Natural killer cell (primary cell): ENCODE measurements around the gene ATP13A3. TPM values are rescaled to one million over a fixed set of nuclear protein-coding genes. Genes with fewer than 3 reads are reported as not detected.
"Not testable (repeated sequence)": the region's sequence is repeated elsewhere in the genome, so short reads cannot be mapped to it uniquely, and the experiment has no call there.

Experiments used
- ATAC-seq, 3 donors: fragments of 150-1000 bp in 2 of 3; fragments of 200-7000 bp in 1 of 3; cut with Tn5 transposase; 1 replicate in 1 of 3; 2 replicates in 2 of 3; pipeline ENCODE4 v1.10.0; 2021; ENCODE audit warnings: mild to moderate bottlenecking in 2 of 3, moderate library complexity in 2 of 3
- DNase-seq, 2 donors: peaks; one replicate each; pipeline versions ENCODE4 v3.0.0 to v3.0.0-alpha.2; 2013 to 2021; ENCODE audit warnings: mixed read lengths in 1 of 2
- H3K27ac ChIP-seq: one replicate; pipeline ENCODE4 v1.5.1; 2013; ENCODE audit warnings: mild to moderate bottlenecking, low read length
- H3K27me3 ChIP-seq: one replicate; pipeline ENCODE4 v1.6.1; 2013; ENCODE audit warnings: low read length; ENCODE audit not compliant: control insufficient read depth, insufficient read depth
- H3K36me3 ChIP-seq: one replicate; pipeline ENCODE4 v1.6.1; 2013; ENCODE audit warnings: low read length; ENCODE audit not compliant: control insufficient read depth, insufficient read depth
- H3K4me1 ChIP-seq: one replicate; pipeline ENCODE4 v1.6.1; 2013; ENCODE audit warnings: low read length; ENCODE audit not compliant: control insufficient read depth, insufficient read depth
- H3K4me3 ChIP-seq: one replicate; pipeline ENCODE4 v1.5.1; 2013; ENCODE audit warnings: low read length
- H3K9me3 ChIP-seq: one replicate; pipeline ENCODE4 v1.6.1; 2013; ENCODE audit warnings: low read length; ENCODE audit not compliant: control insufficient read depth, insufficient read depth
- H3K27ac Mint-ChIP-seq, 2 donors: one replicate each; pipeline ENCODE4 v1.8.0; 2022; ENCODE audit warnings: mild to moderate bottlenecking in 2 of 2, mixed read lengths in 2 of 2, moderate library complexity in 1 of 2
- H3K27me3 Mint-ChIP-seq, 2 donors: one replicate each; pipeline ENCODE4 v1.8.0; 2022; ENCODE audit warnings: low read depth in 2 of 2, mixed read lengths in 2 of 2
- H3K36me3 Mint-ChIP-seq: one replicate; pipeline ENCODE4 v1.8.0; 2022; ENCODE audit warnings: mixed read lengths
- H3K4me1 Mint-ChIP-seq, 2 donors: one replicate each; pipeline ENCODE4 v1.8.0; 2022; ENCODE audit warnings: mixed read lengths in 2 of 2
- H3K4me3 Mint-ChIP-seq: one replicate; pipeline ENCODE4 v1.8.0; 2022; ENCODE audit warnings: mild to moderate bottlenecking, moderate library complexity, mixed read lengths
- H3K9me3 Mint-ChIP-seq, 2 donors: one replicate each; pipeline ENCODE4 v1.8.0; 2022; ENCODE audit warnings: mixed read lengths in 2 of 2
- CTCF ChIP-seq: fragments of 200-600 bp; IDR thresholded peaks from one replicate; pipeline ENCODE4 v1.8.0; 2022; ENCODE audit warnings: antibody characterized with exemption
- WGBS: methylation state at CpG from one replicate; pipeline ENCODE4 v1.1.7; 2013; ENCODE audit warnings: missing lambda C conversion rate; ENCODE audit not compliant: insufficient coverage; 5-methylcytosine and 5-hydroxymethylcytosine counted together
- intact Hi-C: fragments of 100-400 bp; cut with micrococcal nuclease; formaldehyde crosslinking; loops from one replicate; pipeline ENCODE4 v1.14.2; 2022
- total RNA-seq, 4 donors: library from RNA; stranded (reverse); fragments of 120-200 nt in 1 of 4; gene quantifications; one replicate each; pipeline versions ENCODE4 v1.2.3 to v1.2.4, GENCODE V29; 2013 to 2022

ATP13A3 gene
- total RNA-seq, 3 donors from 2014 or later (not counting 1 experiment from before 2014, with no cell fraction given): 62.9 to 79.2 (median 64.2) TPM

GRCh38 chr3:194484614-194485013 is 2.2 kb downstream of the ATP13A3 start:
- no peak for DNase-seq
- no peak for ATAC-seq
- Histone ChIP-seq H3K4me3 (no peak overlapping the region), H3K27me3 (no peaks in the 10 kb centered on the region), H3K27ac (no peak overlapping the region), H3K36me3 (peaks cover 4% of the 10 kb centered on the region), H3K9me3 (no peaks in the 10 kb centered on the region), H3K4me1 (peaks cover 24% of the 10 kb centered on the region)
- H3K9me3 Mint-ChIP-seq: no peaks in the 10 kb centered on the region
- no peaks in the 10 kb centered on the region for H3K27me3 Mint-ChIP-seq
- no peaks in the 10 kb centered on the region for H3K36me3 Mint-ChIP-seq
- WGBS: 93% methylated on average over 12 of the region's 12 CpGs
- H3K4me3 Mint-ChIP-seq: peak overlapping the region; percentile 91
- H3K27ac Mint-ChIP-seq: peak overlapping the region in 1 of 2 donors; percentile 90
- TF ChIP-seq CTCF: no peak
- peaks cover 34 to 50% of the 10 kb centered on the region in 2 donors for H3K4me1 Mint-ChIP-seq
- intact Hi-C loops: loop anchor here (10.0 kb wide), 1 partner anchor 780 kb away; no protein-coding TSS in a partner anchor

- no peak for TF ChIP-seq CTCF
- H3K9me3 ChIP-seq: no peaks in the 10 kb centered on the region
- H3K4me1 Mint-ChIP-seq: peaks cover 31 to 47% of the 10 kb centered on the region in 2 donors
- WGBS: no CpG with 5 or more reads among the region's 1 CpG
- no peak overlapping the region for H3K27ac ChIP-seq
- no peaks in the 10 kb centered on the region for H3K9me3 Mint-ChIP-seq
- ATAC-seq: no peak
- H3K36me3 Mint-ChIP-seq: no peaks in the 10 kb centered on the region
- no peaks in the 10 kb centered on the region for H3K27me3 Mint-ChIP-seq
- no peak overlapping the region for H3K4me3 ChIP-seq
- no peak overlapping the region for H3K27ac Mint-ChIP-seq
- H3K4me1 ChIP-seq: peaks cover 24% of the 10 kb centered on the region
- DNase-seq: no peak
- intact Hi-C loops: loop anchor here (10.0 kb wide), 1 partner anchor 781 kb away; no protein-coding TSS in a partner anchor
- no peaks in the 10 kb centered on the region for H3K27me3 ChIP-seq
- H3K36me3 ChIP-seq: peaks cover 4% of the 10 kb centered on the region
- H3K4me3 Mint-ChIP-seq: no peak overlapping the region
These were observed 3.0 kb downstream of the ATP13A3 start for GRCh38 chr3:194483850-194484249.

- not testable (repeated sequence) for H3K9me3 ChIP-seq, H3K27ac Mint-ChIP-seq, H3K27ac ChIP-seq, ATAC-seq, H3K36me3 Mint-ChIP-seq, H3K27me3 Mint-ChIP-seq, H3K27me3 ChIP-seq, DNase-seq, H3K9me3 Mint-ChIP-seq, H3K36me3 ChIP-seq, H3K4me3 ChIP-seq, H3K4me3 Mint-ChIP-seq
- 95% methylated on average over 13 of the region's 13 CpGs for WGBS
- peaks cover 18% of the 10 kb centered on the region for H3K4me1 ChIP-seq
- peaks cover 21 to 37% of the 10 kb centered on the region in 2 donors for H3K4me1 Mint-ChIP-seq
- intact Hi-C loops: loop anchor here (10.0 kb wide), 1 partner anchor 782 kb away; no protein-coding TSS in a partner anchor
These were observed 4.0 kb downstream of the ATP13A3 start for GRCh38 chr3:194482830-194483229.

- H3K9me3 ChIP-seq: no peaks in the 10 kb centered on the region
- WGBS: 86% methylated on average over 1 of the region's 1 CpG
- H3K4me3 ChIP-seq: no peak overlapping the region
- no peak for ATAC-seq
- DNase-seq: no peak
- H3K36me3 ChIP-seq: peaks cover 9% of the 10 kb centered on the region
- no peak overlapping the region for H3K4me3 Mint-ChIP-seq
- no peaks in the 10 kb centered on the region for H3K36me3 Mint-ChIP-seq
- peaks cover 15 to 31% of the 10 kb centered on the region in 2 donors for H3K4me1 Mint-ChIP-seq
- peaks cover 15% of the 10 kb centered on the region for H3K4me1 ChIP-seq
- H3K27me3 Mint-ChIP-seq: no peaks in the 10 kb centered on the region
- H3K27ac Mint-ChIP-seq: no peak overlapping the region
- H3K27me3 ChIP-seq: no peaks in the 10 kb centered on the region
- intact Hi-C loops: loop anchor here (10.0 kb wide), 1 partner anchor 783 kb away; no protein-coding TSS in a partner anchor
- no peaks in the 10 kb centered on the region for H3K9me3 Mint-ChIP-seq
- H3K27ac ChIP-seq: no peak overlapping the region
- no peak for TF ChIP-seq CTCF
These were observed 4.6 kb downstream of the ATP13A3 start for GRCh38 chr3:194482196-194482593.
